Measurements from ENCODE around the gene NFATC1. TPM values are rescaled to one million over a fixed set of nuclear protein-coding genes. Genes with fewer than 3 reads are reported as not detected.

The NFATC1 gene
- total and polyA plus RNA-seq, 8 donors = 3.4 to 7.9 (median 4.4) TPM

DNA sequence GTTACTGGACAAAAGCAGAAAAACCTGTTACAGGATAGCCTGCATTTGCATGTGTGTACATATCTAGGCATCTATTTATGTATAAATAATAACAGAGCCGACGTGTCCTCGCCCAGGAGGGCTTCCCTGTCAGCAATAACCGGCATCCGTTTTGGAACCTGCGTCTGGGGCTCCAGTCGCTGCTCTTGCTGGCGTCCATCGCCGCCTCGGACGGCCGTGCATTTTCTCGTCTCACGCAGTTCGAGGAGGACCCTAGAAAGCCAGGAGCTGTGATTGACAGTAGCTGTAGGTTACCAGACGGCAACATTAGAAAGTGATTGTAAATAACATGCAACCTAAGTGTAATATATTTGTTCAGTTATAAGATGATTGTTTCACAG lies 132.6 kb downstream of the NFATC1 start:
- peak in 1 of 6 donors; percentile 43 for DNase-seq
- no peak for FAIRE-seq
- Histone ChIP-seq H3K4me3 (no peak overlapping the region), H3K4me1 (no peaks in the 10 kb centered on the region), H3K27me3 (no peaks in the 10 kb centered on the region), H3K36me3 (no peaks in the 10 kb centered on the region), H3K27ac (no peak overlapping the region), H3K9me3 (no peaks in the 10 kb centered on the region)
- no peak for ATAC-seq
- 87 to 93% methylated on average over 17 of the region's 17 CpGs for WGBS, 2 donors
- TF ChIP-seq, protein P1, sequence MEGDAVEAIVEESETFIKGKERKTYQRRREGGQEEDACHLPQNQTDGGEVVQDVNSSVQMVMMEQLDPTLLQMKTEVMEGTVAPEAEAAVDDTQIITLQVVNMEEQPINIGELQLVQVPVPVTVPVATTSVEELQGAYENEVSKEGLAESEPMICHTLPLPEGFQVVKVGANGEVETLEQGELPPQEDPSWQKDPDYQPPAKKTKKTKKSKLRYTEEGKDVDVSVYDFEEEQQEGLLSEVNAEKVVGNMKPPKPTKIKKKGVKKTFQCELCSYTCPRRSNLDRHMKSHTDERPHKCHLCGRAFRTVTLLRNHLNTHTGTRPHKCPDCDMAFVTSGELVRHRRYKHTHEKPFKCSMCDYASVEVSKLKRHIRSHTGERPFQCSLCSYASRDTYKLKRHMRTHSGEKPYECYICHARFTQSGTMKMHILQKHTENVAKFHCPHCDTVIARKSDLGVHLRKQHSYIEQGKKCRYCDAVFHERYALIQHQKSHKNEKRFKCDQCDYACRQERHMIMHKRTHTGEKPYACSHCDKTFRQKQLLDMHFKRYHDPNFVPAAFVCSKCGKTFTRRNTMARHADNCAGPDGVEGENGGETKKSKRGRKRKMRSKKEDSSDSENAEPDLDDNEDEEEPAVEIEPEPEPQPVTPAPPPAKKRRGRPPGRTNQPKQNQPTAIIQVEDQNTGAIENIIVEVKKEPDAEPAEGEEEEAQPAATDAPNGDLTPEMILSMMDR (IDR thresholded peaks at IDR 0.05) = no peak
- intact Hi-C loops (cut with DNase I) = loop anchor here in 1 of 3 donors (5.0 kb wide), 1 partner anchor 146 kb away; no protein-coding TSS in a partner anchor

DNA sequence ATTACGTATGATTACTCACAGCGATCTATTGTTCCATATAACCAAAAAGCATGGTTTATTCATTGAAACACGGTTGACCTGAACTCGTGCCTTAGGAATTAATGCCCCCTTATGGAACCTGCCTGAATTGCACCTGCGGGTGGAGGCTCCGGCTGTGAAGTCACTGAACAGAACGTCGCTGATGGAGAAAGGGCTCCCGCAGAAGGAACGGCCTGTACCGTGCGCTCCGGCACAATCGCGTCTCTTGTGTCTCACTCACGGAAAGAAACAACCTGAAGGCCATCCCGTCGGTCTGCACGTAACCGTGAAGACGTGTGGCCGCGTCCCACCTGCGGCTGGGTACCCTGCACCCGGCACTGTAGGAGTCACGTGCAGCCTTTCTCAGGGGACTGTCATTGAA lies 133.1 kb downstream of the NFATC1 start:
- no peak overlapping the region for H3K4me3 ChIP-seq
- no peaks in the 10 kb centered on the region for H3K36me3 ChIP-seq
- ATAC-seq (peak in 3 of 4 donors; percentile 78 to 87 (median 79)), DNase-seq (peak in 3 of 6 donors; percentile 46 to 67 (median 63)), FAIRE-seq (no peak)
- WGBS, 2 donors = 44 to 47% methylated on average over 26 of the region's 26 CpGs
- intact Hi-C loops (cut with DNase I) = loop anchor here in 1 of 3 donors (5.0 kb wide), 1 partner anchor 147 kb away; no protein-coding TSS in a partner anchor
- TF ChIP-seq, protein P1 (IDR thresholded peaks at IDR 0.05) = peak; percentile 52 to 72 (median 70)
- no peaks in the 10 kb centered on the region for H3K27me3 ChIP-seq
- H3K4me1 ChIP-seq = no peaks in the 10 kb centered on the region
- no peaks in the 10 kb centered on the region for H3K9me3 ChIP-seq
- H3K27ac ChIP-seq = no peak overlapping the region

- no peaks in the 10 kb centered on the region for H3K36me3 ChIP-seq
- H3K9me3 ChIP-seq = no peaks in the 10 kb centered on the region
- H3K27ac ChIP-seq = no peak overlapping the region
- ATAC-seq (no peak), DNase-seq (peak in 1 of 6 donors; percentile 21), FAIRE-seq (no peak)
- WGBS, 2 donors = 82 to 86% methylated on average over 20 of the region's 20 CpGs
- H3K4me1 ChIP-seq = no peaks in the 10 kb centered on the region
- TF ChIP-seq, protein P1 (IDR thresholded peaks at IDR 0.05) = no peak
- intact Hi-C loops (cut with DNase I) = loop anchor here in 1 of 3 donors (5.0 kb wide), 1 partner anchor 147 kb away; no protein-coding TSS in a partner anchor
- H3K4me3 ChIP-seq = no peak overlapping the region
- no peaks in the 10 kb centered on the region for H3K27me3 ChIP-seq
Observed at GRCh38 chr18:79529296-79529695, 133.6 kb downstream of the NFATC1 start.

GRCh38 chr18:79529991-79530390 lies 134.3 kb downstream of the NFATC1 start:
- TF ChIP-seq, protein P1 (IDR thresholded peaks at IDR 0.05) = no peak
- Histone ChIP-seq H3K4me1 (no peaks in the 10 kb centered on the region), H3K27ac (no peak overlapping the region), H3K27me3 (no peaks in the 10 kb centered on the region), H3K36me3 (no peaks in the 10 kb centered on the region), H3K9me3 (no peaks in the 10 kb centered on the region), H3K4me3 (no peak overlapping the region)
- DNase-seq (peak in 1 of 6 donors; percentile 43), FAIRE-seq (no peak), ATAC-seq (no peak)
- 85 to 93% methylated on average over 24 of the region's 24 CpGs for WGBS, 2 donors
- intact Hi-C loops (cut with DNase I) = loop anchor here in 2 of 3 donors (5.0 kb wide), 2 partner anchors 148 to 153 kb away; no protein-coding TSS in a partner anchor

- ATAC-seq (no peak), DNase-seq (peak in 1 of 6 donors; percentile 30), FAIRE-seq (no peak)
- Histone ChIP-seq H3K36me3 (no peaks in the 10 kb centered on the region), H3K27ac (no peak overlapping the region), H3K4me3 (no peak overlapping the region), H3K4me1 (no peaks in the 10 kb centered on the region), H3K27me3 (no peaks in the 10 kb centered on the region), H3K9me3 (no peaks in the 10 kb centered on the region)
- intact Hi-C loops (cut with DNase I) = loop anchor here in 1 of 3 donors (5.0 kb wide), 1 partner anchor 154 kb away; no protein-coding TSS in a partner anchor
- 78 to 87% methylated on average over 18 of the region's 18 CpGs for WGBS, 2 donors
- TF ChIP-seq, protein P1 (IDR thresholded peaks at IDR 0.05) = no peak
Observed at GRCh38 chr18:79530821-79531220, 135.1 kb downstream of the NFATC1 start.
